SU-DHL-6 (cell line): ENCODE data around the gene AKR1B1.

Source experiments
- CTCF ChIP-seq: fragments of 200-600 bp; sonication (generic); IDR thresholded peaks from one replicate; pipeline ENCODE4 v1.5.1; 2017; ENCODE audit warnings: antibody characterized with exemption, mild to moderate bottlenecking, low read length, moderate library complexity; ENCODE audit not compliant: insufficient read depth, poor library complexity, severe bottlenecking
- EZH2phosphoT487 ChIP-seq: fragments of 200-600 bp; sonication (generic), shearing (Covaris generic); conservative IDR thresholded peaks from 2 replicates; pipeline ENCODE4 v1.6.1; 2018; ENCODE audit warnings: mild to moderate bottlenecking, antibody characterized with exemption, low read length, moderate library complexity, mixed read lengths

- TF ChIP-seq EZH2phosphoT487 (no peak), CTCF (no peak)
These were observed 53.6 kb downstream of the AKR1B1 start for GRCh38 chr7:134405299-134405698.
